Lower lobe of right lung (tissue), 2 donors: ENCODE results near the gene NPW. TPM values are rescaled to one million over a fixed set of nuclear protein-coding genes. Genes with fewer than 3 reads are reported as not detected.
A peak's percentile ranks its signal among the peaks of the same experiment; 100 is the strongest.

Experiments used
- ATAC-seq, 2 donors: fragments of 200-7000 bp; cut with Tn5 transposase; one replicate each; pipeline ENCODE4 v1.9.1; 2020 to 2022; ENCODE audit warnings: mild to moderate bottlenecking in 2 of 2, moderate library complexity in 2 of 2
- DNase-seq: peaks from one replicate; pipeline ENCODE4 v3.0.0-alpha.2; 2020
- H3K27ac ChIP-seq: fragments of 200-600 bp; one replicate; pipeline ENCODE4 v1.8.0; 2022
- H3K27me3 ChIP-seq: fragments of 200-600 bp; one replicate; pipeline ENCODE4 v1.8.0; 2022; ENCODE audit warnings: low read depth
- H3K36me3 ChIP-seq: fragments of 200-600 bp; one replicate; pipeline ENCODE4 v1.8.0; 2022; ENCODE audit warnings: mild to moderate bottlenecking
- H3K4me1 ChIP-seq: fragments of 200-600 bp; one replicate; pipeline ENCODE4 v1.8.0; 2022
- H3K4me3 ChIP-seq: fragments of 200-600 bp; one replicate; pipeline ENCODE4 v1.8.0; 2022; ENCODE audit warnings: mild to moderate bottlenecking
- H3K9me3 ChIP-seq: fragments of 200-600 bp; one replicate; pipeline ENCODE4 v1.8.0; 2022
- CTCF ChIP-seq: fragments of 200-600 bp; IDR thresholded peaks from one replicate; pipeline ENCODE4 v1.8.0; 2022; ENCODE audit warnings: antibody characterized with exemption, mild to moderate bottlenecking
- intact Hi-C: fragments of 100-400 bp; cut with DNase I; formaldehyde crosslinking; loops from one replicate; pipeline ENCODE4 v1.11.0; 2022
- total RNA-seq: library from RNA; stranded (reverse); fragmentation: NEBNext Ultra II Directional; extraction: Animal tissue kit (Norgen Biotek cat#: 25700); gene quantifications from one replicate; pipeline ENCODE4 v1.2.1, GENCODE V29; 2021
- donor health status: DM: no; HTN: yes; CAD: no; lungs with severe emphysema.

The NPW gene
- total RNA-seq, 1 donor from 2014 or later: not detected

GRCh38 chr16:2053897-2054296 lies 34.3 kb downstream of the NPW start:
- ATAC-seq: peak in 1 of 2 donors; percentile 10
- intact Hi-C loops: no loop called here
- no peaks in the 10 kb centered on the region for H3K27me3 ChIP-seq
- peaks cover 4% of the 10 kb centered on the region for H3K4me1 ChIP-seq
- TF ChIP-seq CTCF: no peak
- peaks cover 82% of the 10 kb centered on the region for H3K36me3 ChIP-seq
- H3K4me3 ChIP-seq: no peak overlapping the region
- H3K27ac ChIP-seq: no peak overlapping the region
- DNase-seq: no peak
- H3K9me3 ChIP-seq: no peaks in the 10 kb centered on the region

GRCh38 chr16:2054543-2055245 lies 35.1 kb downstream of the NPW start:
- H3K27me3 ChIP-seq: no peaks in the 10 kb centered on the region
- intact Hi-C loops: no loop called here
- DNase-seq (peak; percentile 73), ATAC-seq (peak; percentile 57 to 59)
- H3K36me3 ChIP-seq: peaks cover 90% of the 10 kb centered on the region
- TF ChIP-seq CTCF: no peak
- no peaks in the 10 kb centered on the region for H3K9me3 ChIP-seq
- H3K4me1 ChIP-seq: no peaks in the 10 kb centered on the region
- no peak overlapping the region for H3K27ac ChIP-seq
- H3K4me3 ChIP-seq: no peak overlapping the region

GRCh38 chr16:2056077-2056476 lies 36.5 kb downstream of the NPW start:
- no peak for DNase-seq
- intact Hi-C loops: no loop called here
- H3K4me1 ChIP-seq: no peaks in the 10 kb centered on the region
- TF ChIP-seq CTCF: peak; percentile 51
- H3K27me3 ChIP-seq: no peaks in the 10 kb centered on the region
- H3K4me3 ChIP-seq: no peak overlapping the region
- H3K9me3 ChIP-seq: no peaks in the 10 kb centered on the region
- ATAC-seq: peak; percentile 36 to 49
- H3K27ac ChIP-seq: no peak overlapping the region
- peaks cover 92% of the 10 kb centered on the region for H3K36me3 ChIP-seq

- no peak for TF ChIP-seq CTCF
- peaks cover 92% of the 10 kb centered on the region for H3K36me3 ChIP-seq
- no peaks in the 10 kb centered on the region for H3K9me3 ChIP-seq
- peak in 1 of 2 donors; percentile 9 for ATAC-seq
- DNase-seq: no peak
- H3K4me1 ChIP-seq: no peaks in the 10 kb centered on the region
- H3K4me3 ChIP-seq: no peak overlapping the region
- no peaks in the 10 kb centered on the region for H3K27me3 ChIP-seq
- no peak overlapping the region for H3K27ac ChIP-seq
- intact Hi-C loops: no loop called here
These were observed 37.3 kb downstream of the NPW start for GRCh38 chr16:2056681-2057407.

- DNase-seq: no peak
- H3K36me3 ChIP-seq: peaks cover 92% of the 10 kb centered on the region
- intact Hi-C loops: no loop called here
These were observed 37.9 kb downstream of the NPW start for GRCh38 chr16:2057438-2057837.

More at GRCh38 chr16:2057438-2057837, 37.9 kb downstream of the NPW start:
- H3K9me3 ChIP-seq: no peaks in the 10 kb centered on the region
- ATAC-seq: no peak
- H3K27me3 ChIP-seq: no peaks in the 10 kb centered on the region
- no peak for TF ChIP-seq CTCF
- H3K27ac ChIP-seq: no peak overlapping the region
- H3K4me1 ChIP-seq: no peaks in the 10 kb centered on the region
- no peak overlapping the region for H3K4me3 ChIP-seq
